Activated B cell treated with CpG ODN at 0.5 μM for 24 hours (primary cell): Measurements from ENCODE around the gene CALCR. TPM values are rescaled to one million over a fixed set of nuclear protein-coding genes. Genes with fewer than 3 reads are reported as not detected.
"Not testable (repeated sequence)": the region's sequence is repeated elsewhere in the genome, so short reads cannot be mapped to it uniquely, and the experiment has no call there.

ENCODE experiments used
- ATAC-seq: fragments of 200-7000 bp; cut with Tn5 transposase; one replicate; pipeline ENCODE4 v1.10.0; 2021; ENCODE audit warnings: low read depth, mild to moderate bottlenecking, moderate library complexity
- CTCF ChIA-PET: fragments of 350-600 bp; sonication (Branson Sonifier 250); formaldehyde crosslinking; loops from one replicate; lab custom pipeline; 2021; ENCODE audit warnings: antibody characterized with exemption; lab: Charles Lee
- POLR2A ChIA-PET: fragments of 350-600 bp; sonication (Branson Sonifier 250); formaldehyde crosslinking; loops from one replicate; lab custom pipeline; 2021; ENCODE audit warnings: antibody characterized with exemption; lab: Charles Lee
- DNase-seq: peaks from one replicate; pipeline ENCODE4 v3.0.0; 2022
- H3K27ac Mint-ChIP-seq: one replicate; pipeline ENCODE4 v1.8.0; 2020; ENCODE audit warnings: mixed read lengths
- H3K27me3 Mint-ChIP-seq: one replicate; pipeline ENCODE4 v1.8.0; 2021; ENCODE audit warnings: mixed read lengths
- H3K36me3 Mint-ChIP-seq: one replicate; pipeline ENCODE4 v1.8.0; 2021; ENCODE audit warnings: low read depth, mixed read lengths
- H3K4me1 Mint-ChIP-seq: one replicate; pipeline ENCODE4 v1.8.0; 2021; ENCODE audit warnings: mixed read lengths
- H3K4me3 Mint-ChIP-seq: one replicate; pipeline ENCODE4 v1.8.0; 2020; ENCODE audit warnings: mild to moderate bottlenecking, mixed read lengths
- H3K9me3 Mint-ChIP-seq: one replicate; pipeline ENCODE4 v1.8.0; 2020; ENCODE audit warnings: mixed read lengths
- intact Hi-C: fragments of 100-400 bp; cut with micrococcal nuclease; formaldehyde crosslinking; loops from one replicate; pipeline ENCODE4 v1.15.1; 2024
- total RNA-seq: library from RNA; stranded (reverse); gene quantifications from 2 replicates; pipeline ENCODE4 v1.2.3, GENCODE V29; 2022
- TF ChIP-seq, protein P1 (sequence below): fragments of 200-600 bp; IDR thresholded peaks from one replicate; pipeline ENCODE4 v1.8.0; 2022; ENCODE audit warnings: antibody characterized with exemption, mild to moderate bottlenecking

The CALCR gene
- total RNA-seq, 1 donor from 2014 or later: not detected

DNA sequence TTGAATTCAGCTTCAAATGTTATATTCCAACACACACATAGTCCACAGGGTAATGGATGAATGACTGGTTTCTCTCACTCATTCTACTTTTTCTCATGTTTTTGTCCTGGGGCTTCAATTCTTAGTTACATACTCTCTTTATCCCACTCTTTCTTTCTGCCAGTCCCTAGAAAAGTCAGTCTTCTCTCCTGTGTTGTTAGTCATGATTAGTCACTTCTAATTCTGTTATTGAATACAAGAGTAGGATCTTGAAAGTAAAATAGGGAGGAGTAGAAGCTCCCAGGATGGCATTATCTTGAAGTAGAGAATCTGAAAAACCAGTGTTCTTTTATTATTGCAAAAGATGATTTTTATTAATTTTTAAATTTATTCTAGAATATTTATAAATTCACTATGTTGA is 45.5 kb upstream of the CALCR start:
- no peak overlapping the region for H3K4me3 Mint-ChIP-seq
- H3K9me3 Mint-ChIP-seq: no peaks in the 10 kb centered on the region
- peaks cover 1% of the 10 kb centered on the region for H3K27me3 Mint-ChIP-seq

DNA sequence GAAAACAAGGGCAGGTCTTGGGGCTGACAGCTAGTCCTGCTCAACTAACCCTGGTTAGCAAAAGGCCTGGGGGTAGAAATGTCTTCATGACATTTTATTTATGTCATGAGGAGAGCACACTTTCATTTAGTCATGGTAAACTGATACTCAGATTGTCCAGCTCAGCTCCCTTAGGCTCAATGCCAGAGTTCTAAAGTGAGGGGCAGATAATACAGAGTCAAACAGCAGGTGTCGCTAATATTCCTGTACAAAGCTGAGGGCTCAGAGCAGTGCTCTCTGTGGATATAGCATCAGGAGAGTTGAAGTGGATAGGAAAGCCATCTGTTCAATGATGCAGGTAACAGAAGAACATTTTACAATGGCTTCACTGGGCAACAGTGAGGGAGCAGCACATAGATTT is 26.8 kb upstream of the CALCR start:
- intact Hi-C loops: no loop called here
- H3K27ac Mint-ChIP-seq: no peak overlapping the region
- H3K4me1 Mint-ChIP-seq: no peaks in the 10 kb centered on the region
- ChIA-PET POLR2A (no interaction called here), CTCF (no interaction called here)
- no peak overlapping the region for H3K4me3 Mint-ChIP-seq
- DNase-seq (no peak), ATAC-seq (no peak)
- peaks cover 6% of the 10 kb centered on the region for H3K27me3 Mint-ChIP-seq
- TF ChIP-seq, protein P1, sequence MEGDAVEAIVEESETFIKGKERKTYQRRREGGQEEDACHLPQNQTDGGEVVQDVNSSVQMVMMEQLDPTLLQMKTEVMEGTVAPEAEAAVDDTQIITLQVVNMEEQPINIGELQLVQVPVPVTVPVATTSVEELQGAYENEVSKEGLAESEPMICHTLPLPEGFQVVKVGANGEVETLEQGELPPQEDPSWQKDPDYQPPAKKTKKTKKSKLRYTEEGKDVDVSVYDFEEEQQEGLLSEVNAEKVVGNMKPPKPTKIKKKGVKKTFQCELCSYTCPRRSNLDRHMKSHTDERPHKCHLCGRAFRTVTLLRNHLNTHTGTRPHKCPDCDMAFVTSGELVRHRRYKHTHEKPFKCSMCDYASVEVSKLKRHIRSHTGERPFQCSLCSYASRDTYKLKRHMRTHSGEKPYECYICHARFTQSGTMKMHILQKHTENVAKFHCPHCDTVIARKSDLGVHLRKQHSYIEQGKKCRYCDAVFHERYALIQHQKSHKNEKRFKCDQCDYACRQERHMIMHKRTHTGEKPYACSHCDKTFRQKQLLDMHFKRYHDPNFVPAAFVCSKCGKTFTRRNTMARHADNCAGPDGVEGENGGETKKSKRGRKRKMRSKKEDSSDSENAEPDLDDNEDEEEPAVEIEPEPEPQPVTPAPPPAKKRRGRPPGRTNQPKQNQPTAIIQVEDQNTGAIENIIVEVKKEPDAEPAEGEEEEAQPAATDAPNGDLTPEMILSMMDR: no peak
- no peaks in the 10 kb centered on the region for H3K36me3 Mint-ChIP-seq
- no peaks in the 10 kb centered on the region for H3K9me3 Mint-ChIP-seq

More for the DNA sequence above, 45.5 kb upstream of the CALCR start:
- DNase-seq (no peak), ATAC-seq (no peak)
- Mint-ChIP-seq H3K36me3 (no peaks in the 10 kb centered on the region), H3K27ac (no peak overlapping the region), H3K4me1 (no peaks in the 10 kb centered on the region)
- intact Hi-C loops: loop anchor here (10.0 kb wide), 2 partner anchors 605 to 655 kb away; no protein-coding TSS in a partner anchor
- TF ChIP-seq, protein P1: no peak
- ChIA-PET POLR2A (no interaction called here), CTCF (no interaction called here)

DNA sequence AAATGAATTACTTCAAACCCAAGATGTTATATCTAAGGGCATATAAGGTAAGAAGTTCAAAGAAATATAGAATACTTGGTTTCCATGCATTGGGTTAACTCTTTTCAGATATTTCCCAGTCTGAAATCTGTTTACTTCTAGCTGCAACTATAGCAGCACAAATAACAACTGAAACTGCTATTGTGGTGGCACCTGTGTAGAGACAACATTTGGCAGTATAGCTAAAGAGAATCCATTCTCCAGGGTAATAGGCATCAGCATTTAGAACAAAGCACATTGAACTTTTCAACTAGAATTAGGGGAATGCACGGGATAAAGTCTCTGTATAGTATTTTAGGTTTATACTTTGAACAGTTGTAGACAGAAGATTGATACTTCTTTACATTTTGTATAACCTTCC is 19.7 kb upstream of the CALCR start:
- ChIA-PET CTCF (no interaction called here), POLR2A (no interaction called here)
- TF ChIP-seq, protein P1: no peak
- intact Hi-C loops: no loop called here
- Mint-ChIP-seq H3K36me3 (no peaks in the 10 kb centered on the region), H3K4me1 (no peaks in the 10 kb centered on the region), H3K27ac (no peak overlapping the region), H3K9me3 (no peaks in the 10 kb centered on the region), H3K27me3 (peaks cover 8% of the 10 kb centered on the region), H3K4me3 (no peak overlapping the region)
- no peak for DNase-seq
- no peak for ATAC-seq

DNA sequence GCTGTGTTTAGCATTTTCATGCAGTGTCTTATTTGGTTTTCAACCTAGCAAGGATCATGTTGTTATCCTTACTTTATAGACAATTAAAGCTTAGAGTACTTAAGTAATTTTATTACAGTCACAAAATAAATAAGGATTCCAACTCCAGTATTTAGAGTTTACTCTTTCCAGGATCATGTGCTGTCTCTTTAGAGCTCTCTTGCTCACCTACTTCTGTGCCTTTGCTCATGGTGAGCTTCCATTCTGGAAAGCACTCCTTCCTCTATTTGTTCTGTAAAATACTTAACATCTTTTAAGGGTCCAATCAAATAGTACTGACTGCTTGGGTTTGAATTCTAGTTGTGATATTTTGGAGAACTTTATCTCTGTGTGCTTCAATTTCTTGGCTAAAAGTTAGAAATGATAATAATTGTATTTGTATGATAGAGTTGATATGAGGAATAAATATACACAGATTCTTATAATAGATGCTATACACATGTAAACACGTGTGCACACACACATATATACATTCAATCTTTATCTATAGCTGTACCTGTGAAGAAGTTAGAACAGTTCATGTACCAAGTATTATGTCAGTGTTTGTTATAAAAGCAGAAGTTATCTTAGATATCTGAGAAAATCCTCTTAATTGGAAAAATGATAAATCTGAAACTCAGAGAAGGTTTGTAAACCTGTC is 18.2 kb upstream of the CALCR start:
- Mint-ChIP-seq H3K4me3 (no peak overlapping the region), H3K4me1 (no peaks in the 10 kb centered on the region), H3K27me3 (peaks cover 8% of the 10 kb centered on the region), H3K36me3 (no peaks in the 10 kb centered on the region), H3K27ac (no peak overlapping the region), H3K9me3 (no peaks in the 10 kb centered on the region)
- ATAC-seq (no peak), DNase-seq (no peak)
- TF ChIP-seq, protein P1: no peak
- ChIA-PET POLR2A (no interaction called here), CTCF (no interaction called here)
- intact Hi-C loops: no loop called here

DNA sequence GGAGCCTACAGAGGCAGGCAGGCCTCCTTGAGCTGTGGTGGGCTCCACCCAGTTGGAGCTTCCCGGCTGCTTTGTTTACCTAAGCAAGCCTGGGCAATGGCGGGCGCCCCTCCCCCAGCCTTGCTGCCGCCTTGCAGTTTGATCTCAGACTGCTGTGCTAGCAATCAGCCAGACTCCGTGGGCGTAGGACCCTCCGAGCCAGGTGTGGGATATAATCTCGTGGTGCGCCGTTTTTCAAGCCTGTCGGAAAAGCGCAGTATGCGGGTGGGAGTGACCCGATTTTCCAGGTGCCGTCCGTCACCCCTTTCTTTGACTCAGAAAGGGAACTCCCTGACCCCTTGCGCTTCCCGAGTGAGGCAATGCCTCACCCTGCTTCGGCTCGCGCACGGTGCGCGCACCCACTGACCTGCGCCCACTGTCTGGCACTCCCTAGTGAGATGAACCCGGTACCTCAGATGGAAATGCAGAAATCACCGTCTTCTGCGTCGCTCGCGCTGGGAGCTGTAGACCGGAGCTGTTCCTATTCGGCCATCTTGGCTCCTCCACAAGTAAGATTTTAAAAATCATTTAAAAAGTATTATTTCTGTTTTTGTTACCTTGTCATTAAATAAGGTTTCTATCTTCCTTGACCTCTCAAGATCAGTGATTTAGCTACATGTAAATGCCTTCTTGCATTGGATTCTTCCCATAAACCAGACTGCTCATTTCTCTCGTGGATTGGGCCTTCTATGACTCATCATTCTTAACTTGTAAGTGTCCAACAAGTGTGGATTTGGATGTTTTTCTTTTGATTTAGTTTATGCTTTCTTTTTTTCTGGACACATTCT is 16.9 kb upstream of the CALCR start:
- H3K27ac Mint-ChIP-seq, ATAC-seq, H3K9me3 Mint-ChIP-seq, H3K4me1 Mint-ChIP-seq, H3K36me3 Mint-ChIP-seq, CTCF ChIA-PET, H3K4me3 Mint-ChIP-seq, intact Hi-C loops, H3K27me3 Mint-ChIP-seq, DNase-seq, POLR2A ChIA-PET: not testable (repeated sequence)

DNA sequence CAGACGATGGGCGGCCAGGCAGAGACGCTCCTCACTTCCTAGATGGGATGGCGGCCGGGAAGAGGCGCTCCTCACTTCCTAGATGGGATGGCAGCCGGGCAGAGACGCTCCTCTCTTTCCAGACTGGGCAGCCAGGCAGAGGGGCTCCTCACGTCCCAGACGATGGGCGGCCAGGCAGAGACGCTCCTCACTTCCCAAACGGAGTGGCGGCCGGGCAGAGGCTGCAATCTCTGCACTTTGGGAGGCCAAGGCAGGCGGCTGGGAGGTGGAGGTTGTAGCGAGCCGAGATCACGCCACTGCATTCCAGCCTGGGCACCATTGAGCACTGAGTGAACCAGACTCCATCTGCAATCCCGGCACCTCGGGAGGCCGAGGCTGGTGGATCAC is 11.9 kb upstream of the CALCR start:
- H3K36me3 Mint-ChIP-seq, CTCF ChIA-PET, POLR2A ChIA-PET: not testable (repeated sequence)

DNA sequence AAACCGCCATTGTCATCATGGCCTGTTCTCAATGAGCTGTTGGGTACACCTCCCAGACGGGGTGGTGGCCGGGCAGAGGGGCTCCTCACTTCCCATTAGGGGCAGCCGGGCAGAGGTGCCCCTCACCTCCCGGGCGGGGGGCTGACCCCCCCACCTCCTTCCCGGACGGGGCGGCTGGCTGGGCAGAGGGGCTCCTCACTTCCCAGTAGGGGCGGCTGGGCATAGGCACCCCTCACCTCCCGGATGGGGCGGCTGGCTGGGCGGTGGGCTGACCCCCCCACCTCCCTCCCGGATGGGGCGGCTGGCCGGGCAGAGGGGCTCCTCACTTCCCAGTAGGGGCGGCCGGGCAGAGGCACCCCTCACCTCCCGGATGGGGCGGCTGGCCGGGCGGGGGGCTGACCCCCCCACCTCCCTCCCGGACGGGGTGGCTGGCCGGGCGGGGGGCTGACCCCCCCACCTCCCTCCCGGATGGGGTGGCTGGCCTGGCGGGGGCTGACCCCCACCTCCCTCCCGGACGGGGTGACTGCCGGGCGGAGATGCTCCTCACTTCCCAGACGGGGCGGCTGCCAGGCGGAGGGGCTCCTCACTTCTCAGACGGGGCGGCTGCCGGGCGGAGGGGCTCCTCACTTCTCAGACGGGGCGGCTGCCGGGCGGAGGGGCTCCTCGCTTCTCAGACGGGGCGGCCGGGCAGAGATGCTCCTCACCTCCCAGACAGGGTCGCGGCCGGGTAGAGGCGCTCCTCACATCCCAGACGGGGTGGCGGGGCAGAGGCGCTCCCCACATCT is 11.4 kb upstream of the CALCR start:
- H3K4me1 Mint-ChIP-seq, H3K4me3 Mint-ChIP-seq, H3K36me3 Mint-ChIP-seq, H3K27ac Mint-ChIP-seq, ATAC-seq, H3K27me3 Mint-ChIP-seq, H3K9me3 Mint-ChIP-seq, DNase-seq, CTCF ChIA-PET, intact Hi-C loops, POLR2A ChIA-PET: not testable (repeated sequence)

More for the DNA sequence above, 11.9 kb upstream of the CALCR start:
- H3K4me1 Mint-ChIP-seq, H3K4me3 Mint-ChIP-seq, DNase-seq, H3K9me3 Mint-ChIP-seq, H3K27me3 Mint-ChIP-seq, ATAC-seq, H3K27ac Mint-ChIP-seq, intact Hi-C loops: not testable (repeated sequence)
